Ovary (tissue), 3 donors: ENCODE measurements around the gene TRPM3.

Experiments used
- CTCF ChIP-seq, 3 donors: fragments of 450-650 bp in 2 of 3; fragments of 200-600 bp in 1 of 3; IDR thresholded peaks; one replicate each; pipeline versions ENCODE4 v1.5.1 to v1.8.0; 2016 to 2022; ENCODE audit warnings: antibody characterized with exemption in 3 of 3, mild to moderate bottlenecking in 1 of 3
- EP300 ChIP-seq: sonication (generic); formaldehyde crosslinking; IDR thresholded peaks from one replicate; pipeline ENCODE4 v1.6.1; 2017; ENCODE audit warnings: antibody characterized with exemption
- POLR2A ChIP-seq: fragments of 450-650 bp; IDR thresholded peaks from one replicate; pipeline ENCODE4 v1.6.1; 2017; ENCODE audit warnings: antibody characterized with exemption, mild to moderate bottlenecking, moderate library complexity
- donor health status: DM: no; HTN: no; CAD: no.

DNA sequence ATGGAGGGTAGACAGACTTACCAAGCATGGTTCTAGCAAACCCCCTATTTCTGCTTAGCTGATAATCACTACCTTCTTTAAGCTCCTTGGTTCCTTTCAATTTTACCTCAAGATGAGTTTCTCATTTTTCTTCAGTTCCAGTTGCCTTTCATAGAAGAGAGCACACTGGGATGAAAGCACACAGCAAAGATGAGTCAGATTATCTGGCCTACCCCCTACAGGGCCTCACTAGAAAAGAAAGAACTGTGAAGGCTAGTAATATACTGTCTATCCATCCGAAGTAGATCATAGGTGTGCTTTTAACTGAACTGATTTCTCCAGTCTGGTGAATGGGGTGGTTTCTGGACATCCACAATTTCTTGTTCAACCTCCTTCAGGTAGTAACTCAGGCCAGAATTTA is 122.5 kb downstream of the TRPM3 start:
- no peak for TF ChIP-seq CTCF (IDR thresholded peaks at IDR 0.05)
- no peak for TF ChIP-seq POLR2A
- TF ChIP-seq EP300, result no peak
